Mesenchymal stem cell (in vitro differentiated cells and primary cell): ENCODE data around the gene COL4A2.

ENCODE experiments used
- DNase-seq: peaks from one replicate; pipeline ENCODE4 v3.0.0-alpha.2; 2013
- H2AFZ ChIP-seq: one replicate; pipeline ENCODE4 v1.6.1; 2013; ENCODE audit warnings: low read depth, mild to moderate bottlenecking, control low read depth, inconsistent platforms, low read length, moderate library complexity
- H2AK5ac ChIP-seq: 2 replicates; pipeline ENCODE4 v1.6.1; 2013; ENCODE audit warnings: low read length, moderate library complexity, mild to moderate bottlenecking, inconsistent platforms; ENCODE audit not compliant: severe bottlenecking
- H2BK120ac ChIP-seq: one replicate; pipeline ENCODE4 v1.6.1; 2013; ENCODE audit warnings: low read depth, mild to moderate bottlenecking, inconsistent platforms, low read length, moderate library complexity
- H2BK12ac ChIP-seq, 2 experiments: one replicate each; pipeline ENCODE4 v1.6.1; 2013; ENCODE audit warnings: inconsistent platforms in 2 of 2, low read length in 2 of 2, mild to moderate bottlenecking in 2 of 2, moderate library complexity in 2 of 2, control low read depth in 1 of 2
- H2BK15ac ChIP-seq: one replicate; pipeline ENCODE4 v1.6.1; 2013; ENCODE audit warnings: mild to moderate bottlenecking, low read depth, inconsistent platforms; ENCODE audit not compliant: poor library complexity, severe bottlenecking
- H2BK5ac ChIP-seq: 2 replicates; pipeline ENCODE4 v1.6.1; 2013; ENCODE audit warnings: low read depth, mild to moderate bottlenecking, low read length, control low read depth, inconsistent platforms; ENCODE audit not compliant: poor library complexity, severe bottlenecking
- H3K14ac ChIP-seq, 2 experiments: one replicate each; pipeline ENCODE4 v1.6.1; 2013; ENCODE audit warnings: inconsistent platforms in 2 of 2, low read length in 2 of 2, control low read depth in 1 of 2, mild to moderate bottlenecking in 1 of 2, moderate library complexity in 1 of 2
- H3K18ac ChIP-seq, 2 experiments: one replicate each; pipeline ENCODE4 v1.6.1; 2013; ENCODE audit warnings: inconsistent platforms in 2 of 2, low read length in 2 of 2, control low read depth in 1 of 2, low read depth in 1 of 2, mild to moderate bottlenecking in 1 of 2
- H3K23ac ChIP-seq, 2 experiments: one replicate each; pipeline ENCODE4 v1.6.1; 2013; ENCODE audit warnings: inconsistent platforms in 2 of 2, low read length in 2 of 2, mild to moderate bottlenecking in 2 of 2, moderate library complexity in 2 of 2, control low read depth in 1 of 2
- H3K27ac ChIP-seq: 2 replicates; pipeline ENCODE4 v1.5.1; 2013; ENCODE audit warnings: mild to moderate bottlenecking, moderate library complexity, low read length, control low read depth, inconsistent platforms; ENCODE audit not compliant: poor library complexity, severe bottlenecking
- H3K27me3 ChIP-seq, 2 experiments: 2 replicates each; pipeline versions ENCODE4 v1.6.1 to v1.7.0; 2013; ENCODE audit warnings: low read length in 2 of 2, mild to moderate bottlenecking in 2 of 2, moderate library complexity in 2 of 2, control low read depth in 1 of 2, inconsistent platforms in 1 of 2; ENCODE audit not compliant: control insufficient read depth in 1 of 2, insufficient read depth in 1 of 2
- H3K36me3 ChIP-seq, 2 experiments: 2 replicates each; pipeline versions ENCODE4 v1.6.1 to v1.7.0; 2013; ENCODE audit warnings: low read length in 2 of 2, control low read depth in 1 of 2, inconsistent platforms in 1 of 2, low read depth in 1 of 2, mild to moderate bottlenecking in 1 of 2; ENCODE audit not compliant: insufficient read depth in 2 of 2, control insufficient read depth in 1 of 2
- H3K4ac ChIP-seq, 2 experiments: one replicate each; pipeline ENCODE4 v1.6.1; 2013; ENCODE audit warnings: inconsistent platforms in 2 of 2, low read length in 2 of 2, mild to moderate bottlenecking in 2 of 2, moderate library complexity in 2 of 2, control low read depth in 1 of 2, low read depth in 1 of 2
- H3K4me1 ChIP-seq: 2 replicates; pipeline ENCODE4 v1.6.1; 2013; ENCODE audit warnings: low read depth, low read length, control low read depth; ENCODE audit not compliant: control insufficient read depth, insufficient read depth
- H3K4me2 ChIP-seq: 2 replicates; pipeline ENCODE4 v1.6.1; 2013; ENCODE audit warnings: low read length, mild to moderate bottlenecking, inconsistent platforms; ENCODE audit not compliant: poor library complexity, severe bottlenecking
- H3K4me3 ChIP-seq, 2 experiments: 2 replicates each; pipeline versions ENCODE4 v1.5.1 to v1.7.0; 2013; ENCODE audit warnings: low read length in 2 of 2, mild to moderate bottlenecking in 2 of 2, control low read depth in 1 of 2, low read depth in 1 of 2; ENCODE audit not compliant: insufficient read depth in 1 of 2
- H3K79me1 ChIP-seq: replicated peaks from 2 replicates; pipeline ENCODE4 v1.6.1; 2013; ENCODE audit warnings: mild to moderate bottlenecking, control low read depth, low read length, inconsistent platforms; ENCODE audit not compliant: poor library complexity, severe bottlenecking
- H3K9ac ChIP-seq: 2 replicates; pipeline ENCODE4 v1.7.0; 2013; ENCODE audit warnings: mild to moderate bottlenecking, low read length, moderate library complexity
- H3K9me3 ChIP-seq: 2 replicates; pipeline ENCODE4 v1.7.0; 2013; ENCODE audit warnings: mild to moderate bottlenecking, low read length; ENCODE audit not compliant: control insufficient read depth
- H4K8ac ChIP-seq: one replicate; pipeline ENCODE4 v1.6.1; 2013; ENCODE audit warnings: inconsistent platforms, mild to moderate bottlenecking, low read length, moderate library complexity
- H4K91ac ChIP-seq: one replicate; pipeline ENCODE4 v1.6.1; 2013; ENCODE audit warnings: mild to moderate bottlenecking, low read length, inconsistent platforms
- WGBS: methylation state at CpG from one replicate; pipeline ENCODE4 v1.1.7; 2013; ENCODE audit warnings: mixed read lengths; 5-methylcytosine and 5-hydroxymethylcytosine counted together

The COL4A2 gene

GRCh38 chr13:110301606-110302553, 5.2 kb upstream of the COL4A2 start:
- Histone ChIP-seq H3K4ac (peak overlapping the region; percentile 7 to 15), H4K8ac (peak overlapping the region; percentile 74), H3K4me3 (no peak overlapping the region), H2BK120ac (peak overlapping the region; percentile 2), H2BK15ac (no peak overlapping the region), H3K9me3 (no peaks in the 10 kb centered on the region), H2AK5ac (peak overlapping the region; percentile 78), H4K91ac (peak overlapping the region; percentile 19), H3K36me3 (peaks cover 0 to 20% of the 10 kb centered on the region in 2 experiments), H3K79me1 (peaks cover 1% of the 10 kb centered on the region), H3K14ac (peak overlapping the region in 1 of 2 experiments; percentile 37), H3K27me3 (no peaks in the 10 kb centered on the region), H3K27ac (peak overlapping the region; percentile 69), H3K4me2 (peak overlapping the region; percentile 41), H3K18ac (peak overlapping the region; percentile 72 to 84), H2BK5ac (no peak overlapping the region), H2BK12ac (peak overlapping the region; percentile 1 to 65), H2AFZ (no peak overlapping the region), H3K23ac (no peak overlapping the region), H3K9ac (peak overlapping the region; percentile 22), H3K4me1 (peaks cover 32% of the 10 kb centered on the region)
- peak; percentile 85 for DNase-seq
- whole genome bisulfite sequencing = 43% methylated on average over 20 of the region's 21 CpGs

- DNase-seq = no peak
- Histone ChIP-seq H3K14ac (no peak overlapping the region), H3K36me3 (peaks cover 0 to 21% of the 10 kb centered on the region in 2 experiments), H2BK15ac (no peak overlapping the region), H3K4me1 (peaks cover 30% of the 10 kb centered on the region), H2BK12ac (no peak overlapping the region), H2BK5ac (no peak overlapping the region), H3K23ac (no peak overlapping the region), H3K4ac (peak overlapping the region in 1 of 2 experiments; percentile 33), H3K79me1 (no peaks in the 10 kb centered on the region), H3K9me3 (no peaks in the 10 kb centered on the region), H3K27me3 (no peaks in the 10 kb centered on the region), H3K27ac (peak overlapping the region; percentile 49), H2AFZ (no peak overlapping the region), H3K9ac (no peak overlapping the region), H4K91ac (no peak overlapping the region), H4K8ac (no peak overlapping the region), H3K4me2 (peak overlapping the region; percentile 47), H2AK5ac (no peak overlapping the region), H2BK120ac (no peak overlapping the region), H3K18ac (no peak overlapping the region), H3K4me3 (no peak overlapping the region)
- WGBS = 94% methylated on average over 2 of the region's 2 CpGs
Measured at GRCh38 chr13:110302997-110303396, 4.1 kb upstream of the COL4A2 start.

- no peak for DNase-seq
- H3K23ac ChIP-seq = no peak overlapping the region
- peaks cover 28% of the 10 kb centered on the region for H3K4me1 ChIP-seq
- H2BK15ac ChIP-seq = no peak overlapping the region
- H3K36me3 ChIP-seq = peaks cover 0 to 19% of the 10 kb centered on the region in 2 experiments
- no peak overlapping the region for H3K4me3 ChIP-seq
- H3K14ac ChIP-seq = no peak overlapping the region
- H2BK120ac ChIP-seq = no peak overlapping the region
- H3K9ac ChIP-seq = no peak overlapping the region
- H4K91ac ChIP-seq = no peak overlapping the region
- no peaks in the 10 kb centered on the region for H3K9me3 ChIP-seq
- peak overlapping the region in 1 of 2 experiments; percentile 44 for H3K18ac ChIP-seq
- H2BK5ac ChIP-seq = no peak overlapping the region
- H4K8ac ChIP-seq = no peak overlapping the region
- no peak overlapping the region for H3K27ac ChIP-seq
- H2AFZ ChIP-seq = no peak overlapping the region
- WGBS = 100% methylated on average over 5 of the region's 7 CpGs
- no peak overlapping the region for H3K4ac ChIP-seq
- peak overlapping the region; percentile 24 for H3K4me2 ChIP-seq
- no peaks in the 10 kb centered on the region for H3K27me3 ChIP-seq
- no peaks in the 10 kb centered on the region for H3K79me1 ChIP-seq
- no peak overlapping the region for H2BK12ac ChIP-seq
- no peak overlapping the region for H2AK5ac ChIP-seq
Measured at GRCh38 chr13:110303644-110304043, 3.4 kb upstream of the COL4A2 start.

- WGBS = 5% methylated on average over 3 of the region's 4 CpGs
- Histone ChIP-seq H2AFZ (no peak overlapping the region), H4K8ac (no peak overlapping the region)
Measured at GRCh38 chr13:110304256-110304655, 2.8 kb upstream of the COL4A2 start.

More at GRCh38 chr13:110304256-110304655, 2.8 kb upstream of the COL4A2 start:
- peak overlapping the region; percentile 16 for H3K27ac ChIP-seq
- peak overlapping the region; percentile 85 for H3K4me2 ChIP-seq
- no peak overlapping the region for H2BK15ac ChIP-seq
- no peak overlapping the region for H2BK12ac ChIP-seq
- no peak overlapping the region for H2BK5ac ChIP-seq
- H3K79me1 ChIP-seq = no peaks in the 10 kb centered on the region
- H3K4me1 ChIP-seq = peaks cover 23% of the 10 kb centered on the region
- H3K4me3 ChIP-seq = peak overlapping the region; percentile 29 to 94
- no peak overlapping the region for H3K14ac ChIP-seq
- H2BK120ac ChIP-seq = no peak overlapping the region
- H3K23ac ChIP-seq = no peak overlapping the region
- H4K91ac ChIP-seq = no peak overlapping the region
- H3K9ac ChIP-seq = peak overlapping the region; percentile 86
- H3K18ac ChIP-seq = peak overlapping the region in 1 of 2 experiments; percentile 25
- DNase-seq = peak; percentile 84
- H3K4ac ChIP-seq = no peak overlapping the region
- no peaks in the 10 kb centered on the region for H3K9me3 ChIP-seq
- H3K36me3 ChIP-seq = peaks cover 0 to 17% of the 10 kb centered on the region in 2 experiments
- H3K27me3 ChIP-seq = no peaks in the 10 kb centered on the region
- H2AK5ac ChIP-seq = no peak overlapping the region
